Measurements from ENCODE around the gene POT1.

DNA sequence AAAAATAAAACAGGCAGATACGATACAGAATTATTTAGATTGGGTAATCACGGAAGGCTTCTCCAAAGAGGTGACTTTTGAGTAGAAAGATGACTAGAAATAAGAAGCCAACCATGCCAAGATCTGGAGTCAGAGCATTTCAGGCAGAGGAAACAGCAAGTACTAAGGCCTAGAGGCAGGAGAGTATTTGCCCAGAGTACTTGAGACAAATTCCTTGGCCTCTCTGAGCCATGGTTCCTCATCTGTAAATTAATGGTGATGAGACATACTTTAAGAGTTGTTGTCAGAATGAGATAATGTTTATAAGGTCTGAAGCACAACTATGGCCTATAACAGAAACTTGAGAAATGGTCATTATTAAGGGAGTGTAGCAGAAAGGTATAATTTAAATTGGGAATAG is 148.2 kb downstream of the POT1 start:
- TF ChIP-seq, protein P1, sequence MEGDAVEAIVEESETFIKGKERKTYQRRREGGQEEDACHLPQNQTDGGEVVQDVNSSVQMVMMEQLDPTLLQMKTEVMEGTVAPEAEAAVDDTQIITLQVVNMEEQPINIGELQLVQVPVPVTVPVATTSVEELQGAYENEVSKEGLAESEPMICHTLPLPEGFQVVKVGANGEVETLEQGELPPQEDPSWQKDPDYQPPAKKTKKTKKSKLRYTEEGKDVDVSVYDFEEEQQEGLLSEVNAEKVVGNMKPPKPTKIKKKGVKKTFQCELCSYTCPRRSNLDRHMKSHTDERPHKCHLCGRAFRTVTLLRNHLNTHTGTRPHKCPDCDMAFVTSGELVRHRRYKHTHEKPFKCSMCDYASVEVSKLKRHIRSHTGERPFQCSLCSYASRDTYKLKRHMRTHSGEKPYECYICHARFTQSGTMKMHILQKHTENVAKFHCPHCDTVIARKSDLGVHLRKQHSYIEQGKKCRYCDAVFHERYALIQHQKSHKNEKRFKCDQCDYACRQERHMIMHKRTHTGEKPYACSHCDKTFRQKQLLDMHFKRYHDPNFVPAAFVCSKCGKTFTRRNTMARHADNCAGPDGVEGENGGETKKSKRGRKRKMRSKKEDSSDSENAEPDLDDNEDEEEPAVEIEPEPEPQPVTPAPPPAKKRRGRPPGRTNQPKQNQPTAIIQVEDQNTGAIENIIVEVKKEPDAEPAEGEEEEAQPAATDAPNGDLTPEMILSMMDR (IDR thresholded peaks at IDR 0.05), result no peak
- TF ChIP-seq, protein P2, sequence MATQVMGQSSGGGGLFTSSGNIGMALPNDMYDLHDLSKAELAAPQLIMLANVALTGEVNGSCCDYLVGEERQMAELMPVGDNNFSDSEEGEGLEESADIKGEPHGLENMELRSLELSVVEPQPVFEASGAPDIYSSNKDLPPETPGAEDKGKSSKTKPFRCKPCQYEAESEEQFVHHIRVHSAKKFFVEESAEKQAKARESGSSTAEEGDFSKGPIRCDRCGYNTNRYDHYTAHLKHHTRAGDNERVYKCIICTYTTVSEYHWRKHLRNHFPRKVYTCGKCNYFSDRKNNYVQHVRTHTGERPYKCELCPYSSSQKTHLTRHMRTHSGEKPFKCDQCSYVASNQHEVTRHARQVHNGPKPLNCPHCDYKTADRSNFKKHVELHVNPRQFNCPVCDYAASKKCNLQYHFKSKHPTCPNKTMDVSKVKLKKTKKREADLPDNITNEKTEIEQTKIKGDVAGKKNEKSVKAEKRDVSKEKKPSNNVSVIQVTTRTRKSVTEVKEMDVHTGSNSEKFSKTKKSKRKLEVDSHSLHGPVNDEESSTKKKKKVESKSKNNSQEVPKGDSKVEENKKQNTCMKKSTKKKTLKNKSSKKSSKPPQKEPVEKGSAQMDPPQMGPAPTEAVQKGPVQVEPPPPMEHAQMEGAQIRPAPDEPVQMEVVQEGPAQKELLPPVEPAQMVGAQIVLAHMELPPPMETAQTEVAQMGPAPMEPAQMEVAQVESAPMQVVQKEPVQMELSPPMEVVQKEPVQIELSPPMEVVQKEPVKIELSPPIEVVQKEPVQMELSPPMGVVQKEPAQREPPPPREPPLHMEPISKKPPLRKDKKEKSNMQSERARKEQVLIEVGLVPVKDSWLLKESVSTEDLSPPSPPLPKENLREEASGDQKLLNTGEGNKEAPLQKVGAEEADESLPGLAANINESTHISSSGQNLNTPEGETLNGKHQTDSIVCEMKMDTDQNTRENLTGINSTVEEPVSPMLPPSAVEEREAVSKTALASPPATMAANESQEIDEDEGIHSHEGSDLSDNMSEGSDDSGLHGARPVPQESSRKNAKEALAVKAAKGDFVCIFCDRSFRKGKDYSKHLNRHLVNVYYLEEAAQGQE (IDR thresholded peaks at IDR 0.05; ENCODE audit: insufficient read depth in 1 of 2, low read depth in 2 of 2, low read length in 1 of 2), result no peak
- TF ChIP-seq POLR2AphosphoS5 (IDR thresholded peaks at IDR 0.05; ENCODE audit: low read depth, low read length) (no peak), TCF7L2 (IDR thresholded peaks at IDR 0.05; ENCODE audit: low read depth, low read length) (no peak)

All from Panc1 (cell line).